ENCODE data around the gene NUMB. TPM values are rescaled to one million over a fixed set of nuclear protein-coding genes. Genes with fewer than 3 reads are reported as not detected.

The NUMB gene
- total and polyA plus RNA-seq, 2 donors (not counting 3 experiments of a cell fraction or from before 2014, with no cell fraction given), result 128 to 164 TPM

- Histone ChIP-seq H3K4me3 (replicated peaks in 1 of 3; ENCODE audit: insufficient read depth in 1 of 3, low read depth in 1 of 3, low read length in 3 of 3) (no peak overlapping the region), H3K79me2 (ENCODE audit: control insufficient read depth, insufficient read depth, low read length) (peaks cover 61% of the 10 kb centered on the region), H2AFZ (ENCODE audit: low read depth, low read length) (no peak overlapping the region), H3K4me2 (ENCODE audit: insufficient read depth, low read length) (no peak overlapping the region), H3K36me3 (ENCODE audit: control insufficient read depth in 2 of 2, extremely low read depth in 1 of 2, insufficient read depth in 2 of 2, low read length in 2 of 2) (no peaks in the 10 kb centered on the region), H3K4me1 (ENCODE audit: control insufficient read depth, extremely low read depth, insufficient read depth, low read length) (no peaks in the 10 kb centered on the region), H3K9me1 (replicated peaks; ENCODE audit: control insufficient read depth, extremely low read depth, insufficient read depth, low read length) (no peaks in the 10 kb centered on the region), H3K9me3 (replicated peaks; ENCODE audit: control insufficient read depth, insufficient read depth, low read length) (no peaks in the 10 kb centered on the region), H4K20me1 (replicated peaks; ENCODE audit: control insufficient read depth, extremely low read depth, insufficient read depth, low read length) (peaks cover 10% of the 10 kb centered on the region), H3K27me3 (ENCODE audit: control insufficient read depth in 2 of 2, insufficient read depth in 2 of 2, low read length in 2 of 2) (no peaks in the 10 kb centered on the region), H3K27ac (ENCODE audit: insufficient read depth, low read depth, low read length) (no peak overlapping the region), H3K9ac (replicated peaks; ENCODE audit: extremely low read depth, insufficient read depth, low read length) (no peak overlapping the region)
- no peak for TF ChIP-seq GATA2 (IDR thresholded peaks at IDR 0.05; ENCODE audit: insufficient read depth, insufficient read length, low read depth, low read length)
- no peak for TF ChIP-seq POLR2AphosphoS5 (IDR thresholded peaks at IDR 0.05; ENCODE audit: insufficient read depth, low read depth, low read length)
- TF ChIP-seq POLR2A (IDR thresholded peaks at IDR 0.05; ENCODE audit: low read depth, low read length), result no peak
- TF ChIP-seq MYC (IDR thresholded peaks at IDR 0.05; ENCODE audit: low read depth, low read length), result no peak
- no peak for TF ChIP-seq MAX (IDR thresholded peaks at IDR 0.05; ENCODE audit: insufficient read depth, insufficient read length)
- TF ChIP-seq FOS (IDR thresholded peaks at IDR 0.05; ENCODE audit: borderline replicate concordance, insufficient read depth, low read length), result no peak
- no peak for TF ChIP-seq EZH2 (IDR thresholded peaks at IDR 0.05; ENCODE audit: borderline replicate concordance, low read depth, low read length, severe bottlenecking)
- TF ChIP-seq JUN (IDR thresholded peaks at IDR 0.05; ENCODE audit: borderline replicate concordance, insufficient read depth, insufficient read length, low read depth), result no peak
- intact Hi-C loops (cut with micrococcal nuclease) (no loop called here), dilution Hi-C loops (cut with MboI; ENCODE audit: extremely low pct_ligation_motif_present, low sequenced_read_pairs) (no loop called here)
- FAIRE-seq (no peak), DNase-seq (ENCODE audit: low read depth, low spot score) (no peak)
- ChIA-PET POLR2A (interaction anchor here (0.5 kb wide), 1 partner anchor 81 kb away, joined by 3 read pairs; no protein-coding TSS in a partner anchor), CTCF (interaction anchor here (2.4 kb wide), 1 partner anchor 81 kb away, joined by 6 read pairs; no protein-coding TSS in a partner anchor)
- no TSS peak for BruUV-seq (replicated peaks)
Observed at GRCh38 chr14:73375861-73376260, 82.5 kb downstream of the NUMB start.

GRCh38 chr14:73374218-73374617, 84.1 kb downstream of the NUMB start:
- Histone ChIP-seq H2AFZ (ENCODE audit: low read depth, low read length) (no peak overlapping the region), H4K20me1 (replicated peaks; ENCODE audit: control insufficient read depth, extremely low read depth, insufficient read depth, low read length) (peaks cover 5% of the 10 kb centered on the region), H3K4me2 (ENCODE audit: insufficient read depth, low read length) (no peak overlapping the region), H3K4me1 (ENCODE audit: control insufficient read depth, extremely low read depth, insufficient read depth, low read length) (no peaks in the 10 kb centered on the region), H3K9me1 (replicated peaks; ENCODE audit: control insufficient read depth, extremely low read depth, insufficient read depth, low read length) (no peaks in the 10 kb centered on the region), H3K27ac (ENCODE audit: insufficient read depth, low read depth, low read length) (no peak overlapping the region), H3K9me3 (replicated peaks; ENCODE audit: control insufficient read depth, insufficient read depth, low read length) (no peaks in the 10 kb centered on the region), H3K9ac (replicated peaks; ENCODE audit: extremely low read depth, insufficient read depth, low read length) (no peak overlapping the region), H3K4me3 (replicated peaks in 1 of 3; ENCODE audit: insufficient read depth in 1 of 3, low read depth in 1 of 3, low read length in 3 of 3) (no peak overlapping the region), H3K79me2 (ENCODE audit: control insufficient read depth, insufficient read depth, low read length) (peaks cover 59% of the 10 kb centered on the region), H3K36me3 (ENCODE audit: control insufficient read depth in 2 of 2, extremely low read depth in 1 of 2, insufficient read depth in 2 of 2, low read length in 2 of 2) (no peaks in the 10 kb centered on the region), H3K27me3 (ENCODE audit: control insufficient read depth in 2 of 2, insufficient read depth in 2 of 2, low read length in 2 of 2) (no peaks in the 10 kb centered on the region)
- CTCF ChIA-PET, result interaction anchor here (1.5 to 2.8 kb wide), 2 partner anchors 36 to 79 kb away, joined by 3 to 21 read pairs; no protein-coding TSS in a partner anchor
- no TSS peak for BruUV-seq (replicated peaks)
- TF ChIP-seq POLR2AphosphoS5 (IDR thresholded peaks at IDR 0.05; ENCODE audit: insufficient read depth, low read depth, low read length) (no peak), GATA2 (IDR thresholded peaks at IDR 0.05; ENCODE audit: insufficient read depth, insufficient read length, low read depth, low read length) (no peak), MAX (IDR thresholded peaks at IDR 0.05; ENCODE audit: insufficient read depth, insufficient read length) (no peak), JUN (IDR thresholded peaks at IDR 0.05; ENCODE audit: borderline replicate concordance, insufficient read depth, insufficient read length, low read depth) (no peak), FOS (IDR thresholded peaks at IDR 0.05; ENCODE audit: borderline replicate concordance, insufficient read depth, low read length) (no peak), POLR2A (IDR thresholded peaks at IDR 0.05; ENCODE audit: low read depth, low read length) (no peak), CTCF (IDR thresholded peaks at IDR 0.05; ENCODE audit: extremely low read depth in 1 of 2, insufficient read depth in 1 of 2, low read depth in 1 of 2, low read length in 2 of 2) (no peak), MYC (IDR thresholded peaks at IDR 0.05; ENCODE audit: low read depth, low read length) (no peak), EZH2 (IDR thresholded peaks at IDR 0.05; ENCODE audit: borderline replicate concordance, low read depth, low read length, severe bottlenecking) (no peak)
- POLR2A ChIA-PET, result no interaction called here
- FAIRE-seq (no peak), DNase-seq (ENCODE audit: low read depth, low spot score) (no peak)
- dilution Hi-C loops (cut with MboI; ENCODE audit: extremely low pct_ligation_motif_present, low sequenced_read_pairs), result no loop called here
- intact Hi-C loops (cut with micrococcal nuclease), result no loop called here

All from endothelial cell of umbilical vein (primary cell).